Activated T-cell treated with anti-CD3 and anti-CD28 coated beads, Interleukin-2, amount 50 U/mL, for 72 hours (primary cell): ENCODE data around the gene PIK3R5. TPM values are rescaled to one million over a fixed set of nuclear protein-coding genes. Genes with fewer than 3 reads are reported as not detected.

Experiments
- ATAC-seq, 2 donors: fragments of 150-1000 bp; cut with Tn5 transposase; replicated peaks in 1 of 2; 2 replicates each; pipeline ENCODE4 v1.10.0; 2021; ENCODE audit warnings: moderate library complexity in 2 of 2, mild to moderate bottlenecking in 1 of 2
- DNase-seq, 2 donors: peaks; one replicate each; pipeline ENCODE4 v3.0.0; 2021 to 2022; ENCODE audit warnings: mixed read lengths in 1 of 2
- H3K27ac Mint-ChIP-seq: one replicate; pipeline ENCODE4 v1.8.0; 2022; ENCODE audit warnings: mild to moderate bottlenecking, moderate library complexity, mixed read lengths
- H3K27me3 Mint-ChIP-seq: one replicate; pipeline ENCODE4 v1.8.0; 2022; ENCODE audit warnings: low read depth, mixed read lengths
- H3K36me3 Mint-ChIP-seq, 2 donors: one replicate each; pipeline ENCODE4 v1.8.0; 2022; ENCODE audit warnings: mixed read lengths in 2 of 2, mild to moderate bottlenecking in 1 of 2; ENCODE audit not compliant: insufficient read depth in 2 of 2
- H3K4me1 Mint-ChIP-seq: one replicate; pipeline ENCODE4 v1.8.0; 2022; ENCODE audit warnings: low read depth, mixed read lengths
- H3K4me3 Mint-ChIP-seq, 2 donors: one replicate each; pipeline ENCODE4 v1.8.0; 2022; ENCODE audit warnings: mild to moderate bottlenecking in 2 of 2, mixed read lengths in 2 of 2, moderate library complexity in 2 of 2
- H3K9me3 Mint-ChIP-seq, 2 donors: one replicate each; pipeline ENCODE4 v1.8.0; 2022; ENCODE audit warnings: mixed read lengths in 2 of 2
- total RNA-seq, 2 donors: library from RNA; stranded (reverse); gene quantifications; one replicate each; pipeline ENCODE4 v1.2.3, GENCODE V29; 2022

The PIK3R5 gene
- total RNA-seq, 2 donors from 2014 or later, result 43.0 to 45.4 TPM

DNA sequence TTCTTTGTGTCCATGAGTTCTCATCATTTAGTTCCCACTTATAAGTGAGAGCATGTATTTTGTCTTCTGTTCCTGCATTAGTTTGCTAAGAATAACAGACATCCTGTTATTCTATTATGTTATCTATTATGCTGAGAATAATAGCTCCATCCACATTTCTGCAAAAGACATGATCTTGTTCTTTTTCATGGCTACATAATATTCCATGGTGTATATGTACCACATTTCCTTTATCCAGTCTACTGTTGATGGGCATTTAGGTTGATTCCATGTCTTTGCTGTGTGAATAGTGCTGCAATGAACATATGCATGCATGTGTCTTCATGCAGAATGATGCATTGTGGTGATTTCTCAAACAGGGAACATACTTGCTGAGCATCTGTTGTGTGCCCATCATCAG is 21.4 kb downstream of the PIK3R5 start:
- Mint-ChIP-seq H3K27ac (no peak overlapping the region), H3K36me3 (peaks cover 14% of the 10 kb centered on the region in 2 donors)

DNA sequence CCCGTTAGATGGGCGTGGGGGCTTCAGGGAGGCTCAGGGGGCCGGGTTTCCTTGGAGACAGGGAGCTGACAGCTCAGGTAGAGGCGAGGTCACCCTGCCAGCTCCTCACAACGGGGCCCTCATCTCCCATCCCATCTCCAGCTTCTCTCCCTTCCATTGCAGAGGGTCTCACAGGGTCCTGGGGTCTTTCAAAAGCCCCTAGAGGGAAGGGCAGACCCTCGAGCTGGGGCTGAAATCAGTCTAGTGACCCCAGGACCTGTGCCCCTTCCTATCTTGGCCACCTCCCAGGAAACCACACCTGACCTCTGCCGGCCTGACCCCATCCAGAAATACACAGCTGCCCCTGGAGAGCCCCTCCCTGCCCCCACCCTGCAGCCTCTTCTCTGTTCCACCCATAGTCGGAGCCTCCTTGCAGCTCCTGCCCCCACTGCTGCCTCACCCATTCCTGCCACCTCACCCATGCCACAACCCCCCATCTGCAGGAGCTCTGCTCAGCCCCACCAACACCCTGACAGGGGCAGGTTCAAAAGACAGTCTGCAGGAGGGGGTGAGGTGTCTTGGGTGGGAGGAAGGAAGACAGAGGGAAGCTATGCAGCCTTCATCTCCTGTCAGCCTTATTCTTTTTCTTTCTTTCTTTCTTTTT is 23.4 kb downstream of the PIK3R5 start:
- Mint-ChIP-seq H3K36me3 (peaks cover 13 to 19% of the 10 kb centered on the region in 2 donors), H3K27me3 (no peaks in the 10 kb centered on the region), H3K4me3 (peak overlapping the region; percentile 81 to 83), H3K27ac (peak overlapping the region; percentile 8), H3K9me3 (peaks cover 0 to 2% of the 10 kb centered on the region in 2 donors), H3K4me1 (peaks cover 90% of the 10 kb centered on the region)
- DNase-seq (peak; percentile 43 to 53), ATAC-seq (peak; percentile 5 to 15)

More for the DNA sequence above, 21.4 kb downstream of the PIK3R5 start:
- no peak for DNase-seq
- Mint-ChIP-seq H3K27me3 (no peaks in the 10 kb centered on the region), H3K4me1 (peaks cover 88% of the 10 kb centered on the region), H3K4me3 (no peak overlapping the region), H3K9me3 (peaks cover 0 to 4% of the 10 kb centered on the region in 2 donors)
- ATAC-seq, result no peak

DNA sequence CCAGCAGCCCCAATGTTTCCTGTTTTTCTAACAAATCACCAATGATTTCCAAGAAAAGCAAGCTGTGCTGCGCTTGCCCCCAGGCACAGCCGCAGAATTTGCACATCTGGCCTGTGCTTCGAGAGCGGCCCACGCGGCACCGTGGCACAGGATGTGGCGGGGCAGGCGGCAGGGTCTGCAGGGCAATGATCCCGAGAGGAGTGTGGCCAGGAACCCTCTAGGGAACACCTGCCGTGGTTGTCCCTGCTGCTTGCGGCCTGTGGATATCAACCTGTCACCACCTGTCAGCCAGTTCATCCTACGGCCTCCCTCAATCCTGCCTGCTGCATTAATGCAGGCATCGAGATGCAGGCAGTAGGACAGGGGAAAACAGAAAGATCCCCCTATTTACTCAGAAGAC is 24.0 kb downstream of the PIK3R5 start:
- Mint-ChIP-seq H3K4me3 (peak overlapping the region; percentile 81 to 83), H3K9me3 (peaks cover 0 to 2% of the 10 kb centered on the region in 2 donors), H3K4me1 (peaks cover 90% of the 10 kb centered on the region), H3K27ac (peak overlapping the region; percentile 92), H3K27me3 (no peaks in the 10 kb centered on the region), H3K36me3 (peaks cover 10 to 19% of the 10 kb centered on the region in 2 donors)
- ATAC-seq (peak; percentile 66 to 73), DNase-seq (peak; percentile 83 to 84)

DNA sequence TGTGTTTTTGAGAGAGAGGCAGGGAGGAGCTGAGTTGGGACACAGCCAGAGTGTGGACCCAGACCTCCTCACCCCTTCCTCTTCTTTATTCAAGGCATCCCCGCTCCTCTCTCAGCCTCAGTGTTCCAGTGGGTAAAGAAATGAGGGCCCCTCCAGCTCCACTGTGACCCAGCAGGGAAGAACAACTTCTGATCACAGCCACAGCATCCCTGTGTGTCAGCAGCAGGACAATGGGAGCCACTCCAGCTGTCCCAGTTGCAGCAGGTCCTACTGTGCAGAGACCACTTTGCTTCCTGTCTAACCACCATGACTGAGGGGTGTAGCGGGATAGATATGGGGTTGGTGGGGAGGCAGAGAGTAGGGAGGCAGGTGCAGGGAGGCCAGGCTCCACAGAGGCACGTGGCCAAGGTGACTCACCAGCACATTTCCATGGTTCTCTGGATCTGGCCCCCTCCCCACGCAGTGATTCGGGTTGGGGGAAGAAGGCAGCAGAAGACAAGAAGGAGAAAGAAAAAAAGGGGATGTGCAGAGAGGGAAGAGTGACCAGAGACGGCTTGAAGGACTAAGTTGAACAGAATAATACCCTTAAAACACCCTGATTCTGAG is 24.5 kb downstream of the PIK3R5 start:
- ATAC-seq (peak; percentile 53 to 55), DNase-seq (peak; percentile 54 to 60)
- H3K4me1 Mint-ChIP-seq, result peaks cover 90% of the 10 kb centered on the region
- H3K27ac Mint-ChIP-seq, result peak overlapping the region; percentile 92
- peaks cover 10 to 19% of the 10 kb centered on the region in 2 donors for H3K36me3 Mint-ChIP-seq
- peak overlapping the region; percentile 81 to 83 for H3K4me3 Mint-ChIP-seq
- H3K9me3 Mint-ChIP-seq, result peaks cover 0 to 2% of the 10 kb centered on the region in 2 donors
- no peaks in the 10 kb centered on the region for H3K27me3 Mint-ChIP-seq

DNA sequence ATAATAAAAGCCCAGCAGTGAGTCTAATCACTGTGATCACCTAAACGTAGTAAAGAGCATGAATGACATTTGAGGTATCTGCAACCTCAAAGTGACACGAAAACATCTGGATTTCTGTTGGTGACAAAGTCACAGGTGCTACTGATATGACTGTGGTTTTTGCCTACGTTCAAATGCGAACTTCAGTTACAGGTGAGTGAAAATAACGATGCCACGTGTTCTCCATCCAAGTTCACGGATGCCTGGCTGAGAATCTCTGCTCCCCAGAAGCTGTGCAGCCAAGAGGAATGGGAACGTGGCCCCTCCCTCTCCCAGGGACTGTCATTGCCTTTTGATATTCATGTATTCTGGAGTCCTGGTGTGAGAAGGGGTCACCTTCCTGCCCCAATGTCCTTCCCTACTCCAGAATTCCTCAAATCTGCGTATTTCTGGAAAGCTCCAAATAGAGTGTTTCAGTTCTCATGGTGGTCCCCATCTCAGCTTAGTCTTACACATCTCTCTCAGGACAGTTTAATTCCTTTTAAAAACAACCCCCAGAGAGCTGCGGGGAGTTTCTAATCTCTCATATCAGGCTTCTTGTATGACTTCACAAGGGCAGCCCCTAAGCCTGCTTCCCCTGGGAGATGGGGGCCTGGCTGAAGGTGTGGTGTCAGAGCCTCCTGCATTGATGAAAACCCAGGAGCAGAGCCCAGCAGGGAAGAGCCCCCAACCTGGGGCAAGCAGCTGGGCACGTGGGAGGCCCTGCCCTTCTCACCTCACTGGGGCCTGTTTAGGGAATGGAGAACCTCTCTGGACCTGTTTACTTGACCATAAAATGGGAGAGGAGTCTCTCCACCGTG is 25.8 kb downstream of the PIK3R5 start:
- Mint-ChIP-seq H3K9me3 (peaks cover 2 to 5% of the 10 kb centered on the region in 2 donors), H3K36me3 (peaks cover 12 to 20% of the 10 kb centered on the region in 2 donors), H3K27me3 (no peaks in the 10 kb centered on the region), H3K27ac (peak overlapping the region; percentile 92), H3K4me1 (peaks cover 90% of the 10 kb centered on the region), H3K4me3 (peak overlapping the region; percentile 81 to 83)
- DNase-seq (peak; percentile 71 to 81), ATAC-seq (peak; percentile 60 to 66)

DNA sequence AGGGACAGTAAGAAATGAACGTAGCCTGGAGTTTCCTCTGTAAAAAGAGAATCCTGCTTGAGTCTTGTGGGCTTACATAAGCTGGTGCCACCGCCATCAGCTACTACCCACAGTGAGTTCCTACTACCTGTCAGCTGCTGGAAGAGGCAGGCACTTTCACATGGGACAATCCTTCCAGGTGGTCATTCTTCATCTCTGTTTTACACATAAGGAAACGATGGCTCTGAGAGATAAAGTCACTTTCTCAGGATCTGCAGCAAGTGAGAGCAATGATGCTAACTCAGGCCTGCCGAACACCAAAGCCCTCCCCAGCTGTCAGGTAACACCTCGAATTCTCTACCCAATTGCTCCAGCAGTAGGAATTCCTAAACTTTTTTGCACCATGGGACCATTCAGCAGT is 26.6 kb downstream of the PIK3R5 start:
- Mint-ChIP-seq H3K27me3 (no peaks in the 10 kb centered on the region), H3K9me3 (peaks cover 0 to 5% of the 10 kb centered on the region in 2 donors), H3K27ac (peak overlapping the region; percentile 92), H3K36me3 (peaks cover 9 to 14% of the 10 kb centered on the region in 2 donors), H3K4me3 (peak overlapping the region; percentile 81 to 83), H3K4me1 (peaks cover 93% of the 10 kb centered on the region)
- no peak for ATAC-seq
- DNase-seq, result no peak

DNA sequence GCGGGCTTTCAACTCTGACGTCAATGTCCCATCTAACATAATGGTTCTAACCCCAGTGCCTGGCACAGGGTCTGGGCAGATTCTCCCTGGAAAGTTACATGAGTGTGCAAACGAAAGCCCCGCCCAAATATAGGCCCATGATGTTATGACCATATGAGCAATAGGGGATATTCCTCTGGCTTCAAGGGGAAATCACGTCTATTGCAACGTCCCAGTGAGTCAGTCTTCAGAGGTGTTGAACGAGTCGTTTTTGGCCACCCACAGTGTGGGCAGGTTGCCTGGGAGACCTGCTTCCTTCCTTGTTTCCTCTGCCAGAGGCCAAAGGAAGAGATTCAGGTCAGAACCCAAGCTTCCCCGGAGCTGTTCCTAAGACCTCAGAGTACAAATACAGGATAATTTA is 30.3 kb downstream of the PIK3R5 start:
- peak overlapping the region; percentile 84 for H3K27ac Mint-ChIP-seq
- H3K27me3 Mint-ChIP-seq, result no peaks in the 10 kb centered on the region
- H3K9me3 Mint-ChIP-seq, result peaks cover 6 to 11% of the 10 kb centered on the region in 2 donors
- peak overlapping the region; percentile 68 to 76 for H3K4me3 Mint-ChIP-seq
- peak; percentile 80 to 88 for ATAC-seq
- peak; percentile 77 to 79 for DNase-seq
- H3K36me3 Mint-ChIP-seq, result peaks cover 15 to 36% of the 10 kb centered on the region in 2 donors
- H3K4me1 Mint-ChIP-seq, result peaks cover 87% of the 10 kb centered on the region

DNA sequence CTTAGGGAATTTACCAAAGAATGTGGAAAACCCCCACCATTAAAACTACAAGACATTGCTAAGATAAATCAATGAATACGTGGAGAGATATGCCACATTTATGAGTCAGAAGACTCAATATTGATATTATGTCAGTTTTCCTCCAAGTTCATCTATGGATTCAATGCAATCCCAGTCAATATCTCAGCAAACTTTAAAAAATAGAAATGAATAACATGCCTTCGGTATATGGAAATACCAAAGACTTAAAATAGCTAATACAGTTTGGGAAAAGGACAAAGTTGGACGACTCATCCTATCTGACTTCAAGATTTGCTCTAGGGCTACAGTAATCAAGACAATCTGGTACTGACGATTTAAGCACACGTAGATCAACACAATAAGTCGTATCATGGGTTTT is 31.2 kb downstream of the PIK3R5 start:
- peaks cover 12 to 16% of the 10 kb centered on the region in 2 donors for H3K9me3 Mint-ChIP-seq
- DNase-seq, result no peak
- H3K36me3 Mint-ChIP-seq, result peaks cover 23 to 44% of the 10 kb centered on the region in 2 donors
- peak in 1 of 2 donors; percentile 1 for ATAC-seq
- H3K27me3 Mint-ChIP-seq, result no peaks in the 10 kb centered on the region
- H3K4me1 Mint-ChIP-seq, result peaks cover 78% of the 10 kb centered on the region
- peak overlapping the region; percentile 68 to 76 for H3K4me3 Mint-ChIP-seq
- H3K27ac Mint-ChIP-seq, result peak overlapping the region; percentile 84

DNA sequence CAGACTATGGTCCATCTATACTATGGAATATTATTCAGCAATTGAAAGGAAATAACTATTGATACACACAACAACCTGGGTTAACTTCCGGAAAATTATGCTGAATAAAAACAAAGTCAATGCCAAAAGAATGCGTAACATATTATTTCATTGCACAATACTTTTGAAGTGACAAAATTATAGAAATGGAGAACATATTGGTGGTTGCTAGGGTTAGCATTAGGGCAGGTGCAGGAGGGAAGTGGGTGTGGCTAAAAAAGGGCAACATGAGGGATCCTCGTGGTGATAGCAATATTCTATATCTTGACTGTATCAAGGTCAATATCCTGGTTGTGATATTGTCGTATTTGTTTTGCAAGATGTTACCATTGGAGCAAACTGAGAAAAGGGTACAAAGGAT is 34.9 kb downstream of the PIK3R5 start:
- no peak for DNase-seq
- peaks cover 19 to 24% of the 10 kb centered on the region in 2 donors for H3K9me3 Mint-ChIP-seq
- H3K4me1 Mint-ChIP-seq, result peaks cover 41% of the 10 kb centered on the region
- H3K27ac Mint-ChIP-seq, result peak overlapping the region; percentile 2
- H3K4me3 Mint-ChIP-seq, result no peak overlapping the region
- no peak for ATAC-seq
- peaks cover 36 to 53% of the 10 kb centered on the region in 2 donors for H3K36me3 Mint-ChIP-seq
- no peaks in the 10 kb centered on the region for H3K27me3 Mint-ChIP-seq

DNA sequence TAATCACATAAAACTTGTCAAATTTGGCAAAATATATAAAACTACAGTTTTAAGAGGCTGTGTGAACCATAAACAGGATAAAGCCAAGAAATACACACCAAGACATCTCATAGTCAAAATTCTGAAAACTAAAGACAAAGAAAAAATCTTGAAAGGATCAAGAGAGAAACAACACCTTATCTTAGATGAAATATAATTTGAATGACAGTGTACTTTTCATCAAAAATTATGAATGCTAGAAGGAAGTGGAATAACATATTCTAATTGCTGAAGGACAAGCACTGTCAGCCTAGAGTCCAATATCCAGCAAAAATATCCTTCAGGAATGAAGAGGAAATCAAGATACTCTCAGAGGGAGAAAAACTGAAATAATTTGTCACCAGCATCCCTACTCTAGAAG is 37.2 kb downstream of the PIK3R5 start:
- Mint-ChIP-seq H3K36me3 (peaks cover 32 to 49% of the 10 kb centered on the region in 2 donors), H3K9me3 (peaks cover 17 to 19% of the 10 kb centered on the region in 2 donors), H3K27ac (no peak overlapping the region), H3K4me1 (peaks cover 18% of the 10 kb centered on the region), H3K4me3 (no peak overlapping the region), H3K27me3 (no peaks in the 10 kb centered on the region)
- DNase-seq (no peak), ATAC-seq (no peak)

DNA sequence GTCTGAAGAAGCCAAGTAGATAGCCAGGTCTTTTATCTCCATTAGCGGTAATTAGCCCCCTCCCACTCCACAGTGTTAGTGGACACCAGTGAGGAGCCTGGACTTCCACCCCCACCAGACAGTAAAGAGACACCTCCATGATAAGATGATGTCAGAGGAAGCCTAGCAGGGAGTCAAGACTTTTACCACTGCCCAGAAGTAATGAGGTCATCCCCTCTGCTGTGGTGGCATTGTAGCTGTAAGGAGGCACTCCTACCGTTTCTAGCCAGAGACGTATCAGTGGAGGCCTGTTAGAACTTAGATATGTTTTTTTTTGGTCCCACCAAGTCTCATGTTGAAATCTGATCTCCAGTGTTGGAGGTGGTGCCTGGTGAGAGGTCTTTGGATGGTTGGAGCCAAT is 38.1 kb downstream of the PIK3R5 start:
- no peak overlapping the region for H3K27ac Mint-ChIP-seq
- peaks cover 34 to 46% of the 10 kb centered on the region in 2 donors for H3K36me3 Mint-ChIP-seq
- peaks cover 20 to 21% of the 10 kb centered on the region in 2 donors for H3K9me3 Mint-ChIP-seq
- DNase-seq (no peak), ATAC-seq (no peak)
- H3K4me1 Mint-ChIP-seq, result peaks cover 16% of the 10 kb centered on the region
- no peaks in the 10 kb centered on the region for H3K27me3 Mint-ChIP-seq
- H3K4me3 Mint-ChIP-seq, result no peak overlapping the region

DNA sequence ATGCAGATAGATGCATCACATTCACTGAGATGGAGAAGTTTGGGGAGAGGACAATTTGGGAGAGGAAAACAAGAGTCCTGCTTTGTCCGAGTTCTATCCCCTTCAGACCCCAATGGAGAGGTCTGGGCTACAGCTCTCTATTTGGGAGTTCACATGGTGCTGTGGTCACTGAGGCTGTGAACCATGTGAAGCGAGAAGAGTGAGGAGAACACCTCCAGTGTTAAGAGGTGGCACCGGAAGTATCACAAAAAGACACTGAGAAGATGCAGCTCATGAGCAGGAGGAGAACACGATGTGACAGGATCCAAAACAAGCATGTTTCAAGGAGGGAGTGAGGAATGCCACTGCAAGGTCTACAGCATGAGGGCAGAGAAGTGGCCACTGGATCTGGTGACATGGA is 39.7 kb downstream of the PIK3R5 start:
- ATAC-seq (no peak), DNase-seq (no peak)
- Mint-ChIP-seq H3K36me3 (peaks cover 27 to 36% of the 10 kb centered on the region in 2 donors), H3K4me3 (no peak overlapping the region), H3K9me3 (peaks cover 16 to 17% of the 10 kb centered on the region in 2 donors), H3K4me1 (peaks cover 22% of the 10 kb centered on the region), H3K27me3 (no peaks in the 10 kb centered on the region), H3K27ac (no peak overlapping the region)

DNA sequence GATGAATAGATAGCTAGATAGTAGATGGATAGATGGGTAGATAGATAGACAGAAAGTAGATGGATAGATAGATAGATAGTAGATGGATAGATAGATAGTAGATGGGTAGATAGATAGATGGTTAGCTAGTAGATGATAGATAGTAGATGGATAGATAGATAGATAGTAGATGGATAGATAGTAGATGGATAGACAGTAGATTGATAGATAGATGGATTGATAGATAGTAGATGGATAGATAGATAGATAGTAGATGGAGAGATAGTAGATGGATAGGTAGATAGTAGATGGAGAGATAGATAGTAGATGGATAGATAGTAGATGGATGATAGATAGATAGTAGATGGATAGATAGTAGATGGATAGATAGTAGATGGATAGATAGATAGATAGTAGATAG is 40.4 kb downstream of the PIK3R5 start:
- Mint-ChIP-seq H3K9me3 (peaks cover 16 to 17% of the 10 kb centered on the region in 2 donors), H3K4me3 (no peak overlapping the region), H3K36me3 (peaks cover 26 to 31% of the 10 kb centered on the region in 2 donors), H3K4me1 (peaks cover 22% of the 10 kb centered on the region), H3K27me3 (no peaks in the 10 kb centered on the region), H3K27ac (no peak overlapping the region)
- ATAC-seq (no peak), DNase-seq (no peak)
